HepG2 (cell line): ENCODE measurements around the gene MYO1G. TPM values are rescaled to one million over a fixed set of nuclear protein-coding genes. Genes with fewer than 3 reads are reported as not detected.

ENCODE experiments used
- ATM ChIP-seq: fragments of 450-650 bp; IDR thresholded peaks from 2 replicates; pipeline ENCODE4 v1.7.1; 2017; ENCODE audit warnings: mild to moderate bottlenecking, borderline replicate concordance
- EED ChIP-seq: sonication (generic); formaldehyde crosslinking; IDR thresholded peaks from 2 replicates; pipeline ENCODE4 v1.5.0; 2020; ENCODE audit warnings: mild to moderate bottlenecking, missing genetic modification reagents
- GABPA ChIP-seq, 2 experiments: IDR thresholded peaks; 2 replicates each; pipeline ENCODE4 v1.6.1; 2011 to 2016; ENCODE audit warnings: low read depth in 2 of 2, low read length in 1 of 2, missing biosample characterization in 1 of 2, missing genetic modification characterization in 1 of 2
- MXD4 ChIP-seq: IDR thresholded peaks from 2 replicates; pipeline ENCODE4 v1.6.1; 2016; ENCODE audit warnings: mild to moderate bottlenecking, missing biosample characterization, missing genetic modification reagents
- PAX8 ChIP-seq: sonication (generic); formaldehyde crosslinking; IDR thresholded peaks from 2 replicates; pipeline ENCODE4 v1.8.0; 2022; ENCODE audit warnings: mild to moderate bottlenecking, missing genetic modification reagents, borderline replicate concordance
- POLR2AphosphoS5 ChIP-seq: IDR thresholded peaks from 2 replicates; pipeline ENCODE4 v1.6.1; 2012; ENCODE audit warnings: low read depth, low read length
- POLR2G ChIP-seq: fragments of 200-400 bp; formaldehyde crosslinking; IDR thresholded peaks from 2 replicates; pipeline ENCODE4 v1.6.1; 2018; ENCODE audit warnings: mild to moderate bottlenecking, low read depth, low read length, moderate library complexity
- RAD51 ChIP-seq: fragments of 450-650 bp; IDR thresholded peaks from 2 replicates; pipeline ENCODE4 v1.6.1; 2016; ENCODE audit warnings: borderline replicate concordance
- RBM22 ChIP-seq: fragments of 200-400 bp; formaldehyde crosslinking; optimal IDR thresholded peaks from 2 replicates; pipeline ENCODE3; 2017; ENCODE audit warnings: mild to moderate bottlenecking, low read length, moderate library complexity
- RBM39 ChIP-seq: fragments of 200-400 bp; formaldehyde crosslinking; IDR thresholded peaks from one replicate; pipeline ENCODE4 v1.6.1; 2018; ENCODE audit warnings: antibody characterized with exemption, mild to moderate bottlenecking, low read depth, low read length; ENCODE audit not compliant: poor library complexity, severe bottlenecking
- TBL1XR1 ChIP-seq: fragments of 150-350 bp; IDR thresholded peaks from 2 replicates; pipeline ENCODE4 v1.6.1; 2014; ENCODE audit warnings: borderline replicate concordance, low read length; ENCODE audit not compliant: partially characterized antibody
- YY1 ChIP-seq: IDR thresholded peaks from 2 replicates; pipeline ENCODE4 v1.6.1; 2011; ENCODE audit warnings: low read length, low read depth, moderate library complexity, mild to moderate bottlenecking; ENCODE audit not compliant: insufficient read depth, insufficient replicate concordance
- ZKSCAN8 ChIP-seq: IDR thresholded peaks from 2 replicates; pipeline ENCODE4 v1.6.1; 2016; ENCODE audit warnings: borderline replicate concordance, missing genetic modification reagents, missing compliant biosample characterization
- ZNF10 ChIP-seq: sonication (generic); formaldehyde crosslinking; IDR thresholded peaks from 2 replicates; pipeline ENCODE4 v1.4.0; 2020; ENCODE audit warnings: mild to moderate bottlenecking, low read depth, missing genetic modification reagents, borderline replicate concordance
- ZNF615 ChIP-seq: sonication (generic); formaldehyde crosslinking; IDR thresholded peaks from 2 replicates; pipeline ENCODE4 v1.5.0; 2020; ENCODE audit warnings: mild to moderate bottlenecking, missing genetic modification reagents, borderline replicate concordance
- ZNF781 ChIP-seq: sonication (generic); formaldehyde crosslinking; IDR thresholded peaks from 2 replicates; pipeline ENCODE4 v1.5.1; 2020; ENCODE audit warnings: borderline replicate concordance, mild to moderate bottlenecking, missing genetic modification reagents; ENCODE audit errors: not compliant biosample characterization
- ZNF788 ChIP-seq: sonication (generic); formaldehyde crosslinking; IDR thresholded peaks from 2 replicates; pipeline ENCODE4 v1.5.0; 2020; ENCODE audit warnings: mild to moderate bottlenecking, missing genetic modification reagents, borderline replicate concordance
- polyA plus RNA-seq, 8 experiments: library from polyadenylated mRNA; depleted of rRNA in 3 of 8; stranded (reverse) in 7 of 8; unstranded in 1 of 8; fragments of >200 nt; fragmentation: Illumina TruSeq in 4 of 8; extraction: Trizol in 4 of 8; gene quantifications; 2 replicates each; pipeline versions ENCODE4 v1.2.1 to v1.2.3, GENCODE V29; 2011 to 2016; ENCODE audit warnings: low read depth in 4 of 8, missing spikeins in 1 of 8, mixed read lengths in 1 of 8; ENCODE audit not compliant: insufficient read depth in 1 of 8
- total RNA-seq, 5 experiments: library from RNA; depleted of rRNA; stranded (reverse); fragments of >200 nt; fragmentation: Illumina TruSeq; extraction: Trizol; gene quantifications; 2 replicates each; pipeline ENCODE4 v1.2.3, GENCODE V29; 2016; ENCODE audit warnings: low read depth in 1 of 5
- TF ChIP-seq, protein P1 (sequence below): sonication (generic); formaldehyde crosslinking; IDR thresholded peaks from 2 replicates; pipeline ENCODE4 v1.9.0; 2021; ENCODE audit warnings: mild to moderate bottlenecking, missing genetic modification reagents
- TF ChIP-seq, protein P2 (sequence below): sonication (generic); formaldehyde crosslinking; IDR thresholded peaks from 2 replicates; pipeline ENCODE4 v1.4.0; 2020; ENCODE audit warnings: missing genetic modification reagents, mild to moderate bottlenecking, borderline replicate concordance

MYO1G gene
- total and polyA plus RNA-seq, 2 of the 13 experiments (the other 11 are each of a cell fraction or from before 2014, with no cell fraction given) = 0.29 to 1.1 TPM

DNA sequence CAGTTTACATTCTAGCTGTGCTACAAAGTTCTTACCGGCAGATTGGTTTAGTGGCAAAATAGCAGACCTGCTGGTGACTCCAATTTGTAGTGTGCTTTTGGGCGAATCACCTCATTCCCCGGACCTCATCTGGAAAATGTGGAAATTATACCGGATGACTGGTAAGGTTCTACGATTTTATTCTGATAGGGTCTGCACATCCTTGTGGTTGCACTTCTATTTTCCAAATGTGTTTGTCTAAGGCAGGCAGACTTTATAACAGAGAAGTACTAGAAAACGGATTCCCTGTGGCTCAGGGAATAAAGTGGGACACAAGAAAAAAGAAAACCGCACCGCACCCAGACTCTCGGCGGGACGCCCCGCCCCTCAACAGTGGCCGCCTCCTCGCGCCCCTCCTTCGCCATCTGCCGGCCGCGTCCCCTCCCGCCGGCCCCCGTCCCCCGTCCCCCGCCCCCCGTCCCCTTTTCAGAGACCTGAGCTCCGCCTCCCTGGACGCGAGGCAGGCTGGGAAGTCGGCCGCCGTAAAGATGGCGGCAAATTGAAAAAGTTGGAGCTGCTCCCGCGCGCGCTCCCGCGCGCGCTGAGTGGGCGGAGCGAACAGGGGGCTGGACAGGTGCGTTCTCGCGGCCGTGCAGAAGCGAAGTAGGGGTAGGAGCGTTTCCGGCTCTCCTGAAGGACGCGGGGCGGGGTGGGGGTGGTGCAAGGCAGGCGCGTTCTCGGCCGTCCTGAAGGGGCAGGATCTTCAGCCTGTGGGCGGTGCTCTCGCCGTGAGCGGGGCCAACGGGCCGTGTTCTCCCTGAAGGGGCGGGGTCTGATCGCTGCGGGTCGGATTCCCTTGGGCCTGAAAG lies 20.7 kb upstream of the MYO1G start (continued):
- TF ChIP-seq, protein P1, sequence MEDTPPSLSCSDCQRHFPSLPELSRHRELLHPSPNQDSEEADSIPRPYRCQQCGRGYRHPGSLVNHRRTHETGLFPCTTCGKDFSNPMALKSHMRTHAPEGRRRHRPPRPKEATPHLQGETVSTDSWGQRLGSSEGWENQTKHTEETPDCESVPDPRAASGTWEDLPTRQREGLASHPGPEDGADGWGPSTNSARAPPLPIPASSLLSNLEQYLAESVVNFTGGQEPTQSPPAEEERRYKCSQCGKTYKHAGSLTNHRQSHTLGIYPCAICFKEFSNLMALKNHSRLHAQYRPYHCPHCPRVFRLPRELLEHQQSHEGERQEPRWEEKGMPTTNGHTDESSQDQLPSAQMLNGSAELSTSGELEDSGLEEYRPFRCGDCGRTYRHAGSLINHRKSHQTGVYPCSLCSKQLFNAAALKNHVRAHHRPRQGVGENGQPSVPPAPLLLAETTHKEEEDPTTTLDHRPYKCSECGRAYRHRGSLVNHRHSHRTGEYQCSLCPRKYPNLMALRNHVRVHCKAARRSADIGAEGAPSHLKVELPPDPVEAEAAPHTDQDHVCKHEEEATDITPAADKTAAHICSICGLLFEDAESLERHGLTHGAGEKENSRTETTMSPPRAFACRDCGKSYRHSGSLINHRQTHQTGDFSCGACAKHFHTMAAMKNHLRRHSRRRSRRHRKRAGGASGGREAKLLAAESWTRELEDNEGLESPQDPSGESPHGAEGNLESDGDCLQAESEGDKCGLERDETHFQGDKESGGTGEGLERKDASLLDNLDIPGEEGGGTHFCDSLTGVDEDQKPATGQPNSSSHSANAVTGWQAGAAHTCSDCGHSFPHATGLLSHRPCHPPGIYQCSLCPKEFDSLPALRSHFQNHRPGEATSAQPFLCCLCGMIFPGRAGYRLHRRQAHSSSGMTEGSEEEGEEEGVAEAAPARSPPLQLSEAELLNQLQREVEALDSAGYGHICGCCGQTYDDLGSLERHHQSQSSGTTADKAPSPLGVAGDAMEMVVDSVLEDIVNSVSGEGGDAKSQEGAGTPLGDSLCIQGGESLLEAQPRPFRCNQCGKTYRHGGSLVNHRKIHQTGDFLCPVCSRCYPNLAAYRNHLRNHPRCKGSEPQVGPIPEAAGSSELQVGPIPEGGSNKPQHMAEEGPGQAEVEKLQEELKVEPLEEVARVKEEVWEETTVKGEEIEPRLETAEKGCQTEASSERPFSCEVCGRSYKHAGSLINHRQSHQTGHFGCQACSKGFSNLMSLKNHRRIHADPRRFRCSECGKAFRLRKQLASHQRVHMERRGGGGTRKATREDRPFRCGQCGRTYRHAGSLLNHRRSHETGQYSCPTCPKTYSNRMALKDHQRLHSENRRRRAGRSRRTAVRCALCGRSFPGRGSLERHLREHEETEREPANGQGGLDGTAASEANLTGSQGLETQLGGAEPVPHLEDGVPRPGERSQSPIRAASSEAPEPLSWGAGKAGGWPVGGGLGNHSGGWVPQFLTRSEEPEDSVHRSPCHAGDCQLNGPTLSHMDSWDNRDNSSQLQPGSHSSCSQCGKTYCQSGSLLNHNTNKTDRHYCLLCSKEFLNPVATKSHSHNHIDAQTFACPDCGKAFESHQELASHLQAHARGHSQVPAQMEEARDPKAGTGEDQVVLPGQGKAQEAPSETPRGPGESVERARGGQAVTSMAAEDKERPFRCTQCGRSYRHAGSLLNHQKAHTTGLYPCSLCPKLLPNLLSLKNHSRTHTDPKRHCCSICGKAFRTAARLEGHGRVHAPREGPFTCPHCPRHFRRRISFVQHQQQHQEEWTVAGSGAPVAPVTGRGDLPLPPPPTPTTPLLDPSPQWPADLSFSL (CRISPR knock-in tag) = no peak
- TF ChIP-seq ZNF788 (CRISPR knock-in tag) (peak; percentile 34; the same call in 1 of the 2 replicates), ZNF10 (no peak), ZKSCAN8 (no peak), ZNF781 (CRISPR knock-in tag) (no peak), EED (CRISPR knock-in tag) (no peak), TBL1XR1 (no peak), MXD4 (CRISPR knock-in tag) (no peak), RBM22 (no peak), POLR2AphosphoS5 (peak; percentile 75), ATM (no peak), RAD51 (no peak), PAX8 (CRISPR knock-in tag) (no peak), GABPA (IDR thresholded peaks at IDR 0.05; ENCODE audit: low read depth, low read length) (peak; percentile 58), GABPA (CRISPR knock-in tag; IDR thresholded peaks at IDR 0.05; ENCODE audit: low read depth) (peak; percentile 82), RBM39 (peak; percentile 16), ZNF615 (CRISPR knock-in tag) (no peak), YY1 (peak; percentile 93), POLR2G (peak; percentile 51; the same call in 1 of the 2 replicates)
- TF ChIP-seq, protein P2, sequence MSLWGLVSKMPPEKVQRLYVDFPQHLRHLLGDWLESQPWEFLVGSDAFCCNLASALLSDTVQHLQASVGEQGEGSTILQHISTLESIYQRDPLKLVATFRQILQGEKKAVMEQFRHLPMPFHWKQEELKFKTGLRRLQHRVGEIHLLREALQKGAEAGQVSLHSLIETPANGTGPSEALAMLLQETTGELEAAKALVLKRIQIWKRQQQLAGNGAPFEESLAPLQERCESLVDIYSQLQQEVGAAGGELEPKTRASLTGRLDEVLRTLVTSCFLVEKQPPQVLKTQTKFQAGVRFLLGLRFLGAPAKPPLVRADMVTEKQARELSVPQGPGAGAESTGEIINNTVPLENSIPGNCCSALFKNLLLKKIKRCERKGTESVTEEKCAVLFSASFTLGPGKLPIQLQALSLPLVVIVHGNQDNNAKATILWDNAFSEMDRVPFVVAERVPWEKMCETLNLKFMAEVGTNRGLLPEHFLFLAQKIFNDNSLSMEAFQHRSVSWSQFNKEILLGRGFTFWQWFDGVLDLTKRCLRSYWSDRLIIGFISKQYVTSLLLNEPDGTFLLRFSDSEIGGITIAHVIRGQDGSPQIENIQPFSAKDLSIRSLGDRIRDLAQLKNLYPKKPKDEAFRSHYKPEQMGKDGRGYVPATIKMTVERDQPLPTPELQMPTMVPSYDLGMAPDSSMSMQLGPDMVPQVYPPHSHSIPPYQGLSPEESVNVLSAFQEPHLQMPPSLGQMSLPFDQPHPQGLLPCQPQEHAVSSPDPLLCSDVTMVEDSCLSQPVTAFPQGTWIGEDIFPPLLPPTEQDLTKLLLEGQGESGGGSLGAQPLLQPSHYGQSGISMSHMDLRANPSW (CRISPR knock-in tag) = no peak
